ELF-1 (cell line): Measurements from ENCODE around the gene FAM241A.
"Not testable (repeated sequence)": the region's sequence is repeated elsewhere in the genome, so short reads cannot be mapped to it uniquely, and the experiment has no call there.

ENCODE experiments used
- DNase-seq: peaks from one replicate; pipeline ENCODE4 v3.0.0-alpha.2; 2016; ENCODE audit warnings: low read depth, low spot score

The FAM241A gene

GRCh38 chr4:112138538-112138937 is 6.7 kb upstream of the FAM241A start:
- no peak for DNase-seq

GRCh38 chr4:112140536-112140935 is 4.7 kb upstream of the FAM241A start:
- no peak for DNase-seq

- no peak for DNase-seq
Measured at GRCh38 chr4:112141366-112142138, 3.7 kb upstream of the FAM241A start.

- DNase-seq: no peak
Measured at GRCh38 chr4:112142182-112142581, 3.1 kb upstream of the FAM241A start.

- DNase-seq: no peak
Measured at GRCh38 chr4:112143781-112144180, 1.5 kb upstream of the FAM241A start.

GRCh38 chr4:112144546-112145325 is 518 bp upstream of the FAM241A start:
- peak; percentile 20 for DNase-seq

GRCh38 chr4:112145790-112146501 is 692 bp downstream of the FAM241A start:
- peak; percentile 44 for DNase-seq

GRCh38 chr4:112146502-112146813 is 1.2 kb downstream of the FAM241A start:
- DNase-seq: no peak

GRCh38 chr4:112147697-112148096 is 2.4 kb downstream of the FAM241A start:
- no peak for DNase-seq

GRCh38 chr4:112150920-112151319 is 5.7 kb downstream of the FAM241A start:
- DNase-seq: no peak

GRCh38 chr4:112152521-112152920 is 7.3 kb downstream of the FAM241A start:
- DNase-seq: no peak

- no peak for DNase-seq
Measured at GRCh38 chr4:112153211-112153791, 8.0 kb downstream of the FAM241A start.

- no peak for DNase-seq
Measured at GRCh38 chr4:112156112-112156511, 10.9 kb downstream of the FAM241A start.

- DNase-seq: no peak
Measured at GRCh38 chr4:112156553-112156952, 11.3 kb downstream of the FAM241A start.

GRCh38 chr4:112163706-112164105 is 18.5 kb downstream of the FAM241A start:
- not testable (repeated sequence) for DNase-seq

GRCh38 chr4:112167794-112168193 is 22.5 kb downstream of the FAM241A start:
- no peak for DNase-seq

GRCh38 chr4:112168719-112169500 is 23.7 kb downstream of the FAM241A start:
- DNase-seq: no peak

- DNase-seq: no peak
Measured at GRCh38 chr4:112170451-112170993, 25.3 kb downstream of the FAM241A start.

- not testable (repeated sequence) for DNase-seq
Measured at GRCh38 chr4:112171051-112171763, 26.0 kb downstream of the FAM241A start.

GRCh38 chr4:112172180-112172579 is 26.9 kb downstream of the FAM241A start:
- no peak for DNase-seq
